Hypothalamus (tissue), 51 donors: ENCODE measurements around the gene LAMTOR5.
"Not testable (repeated sequence)": the region's sequence is repeated elsewhere in the genome, so short reads cannot be mapped to it uniquely, and the experiment has no call there.

Experiments
- DNase-seq, 51 donors: peaks; one replicate each; lab custom pipeline; 2025; lab: John Stamatoyannopoulos, UW

The LAMTOR5 gene

DNA sequence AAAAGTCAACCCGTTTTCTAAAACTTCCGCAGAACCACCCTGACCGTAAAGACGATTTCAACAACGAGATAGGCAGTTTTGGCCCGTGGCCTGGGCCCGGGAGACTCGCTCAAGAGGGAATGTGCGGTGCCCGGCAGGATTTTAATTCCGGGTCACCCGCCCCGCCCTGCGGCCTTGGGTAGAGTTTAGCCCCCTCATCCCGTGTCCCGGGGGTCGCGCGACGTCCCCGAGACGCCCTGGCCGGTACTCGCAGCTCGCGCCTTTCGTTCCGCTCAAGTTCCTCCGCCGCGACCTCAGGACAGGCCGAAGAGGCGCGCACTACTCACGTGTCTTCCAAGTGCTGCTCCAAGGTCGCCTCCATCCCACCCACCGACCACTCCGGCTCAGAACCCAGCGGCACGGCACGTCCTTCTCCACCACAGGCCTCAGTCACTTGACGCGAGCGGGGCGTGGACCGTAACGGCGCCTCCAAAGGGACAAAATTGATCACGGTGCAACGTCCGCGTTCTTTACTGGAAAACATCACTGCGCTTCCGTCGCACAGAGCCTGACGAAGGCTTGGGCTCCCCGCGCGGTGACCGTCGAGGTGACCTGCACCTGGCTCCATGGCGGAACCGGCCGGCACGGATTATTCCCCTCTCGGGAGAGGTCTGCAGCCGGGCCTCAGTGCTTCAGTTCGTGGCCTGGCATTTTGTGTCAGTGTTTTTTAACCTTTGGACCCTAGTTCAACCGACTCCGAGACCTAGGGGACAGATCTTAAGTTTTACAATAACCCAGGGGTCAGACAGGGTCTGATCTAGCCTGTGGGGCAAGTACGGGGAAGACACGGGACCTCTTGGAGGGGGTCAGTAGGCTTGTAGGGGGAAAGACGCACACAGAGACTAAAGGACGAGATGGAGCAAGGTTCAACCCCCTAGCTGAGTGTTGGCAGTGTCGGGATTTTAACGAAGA is at the start of gene LAMTOR5:
LAMTOR5 (minus strand) TSS at position 435 of the 951 bp plus-strand sequence; CDS start at position 361, 74 bp downstream.
- DNase-seq, result peak; percentile 63 to 95 (median 85)

DNA sequence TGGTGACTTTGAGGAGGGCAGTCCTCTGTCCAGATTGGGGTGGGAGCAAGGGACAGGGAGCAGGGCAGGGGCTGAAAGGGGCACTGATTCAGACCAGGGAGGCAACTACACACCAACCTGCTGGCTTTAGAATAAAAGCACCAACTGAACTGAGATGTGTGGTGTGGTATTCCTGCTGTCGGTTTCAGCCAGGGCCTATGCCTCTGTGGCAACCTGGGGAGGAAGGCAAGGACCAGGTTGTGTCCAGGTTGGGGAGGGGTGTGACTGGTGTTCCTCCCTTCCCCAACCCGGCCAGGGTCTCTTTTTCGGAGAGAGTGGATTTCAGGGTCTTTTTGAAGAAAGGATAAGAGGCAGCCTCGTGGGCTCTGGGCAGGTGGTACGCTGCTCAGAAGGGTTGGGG is 49.7 kb upstream of the LAMTOR5 start:
- DNase-seq, result no peak

- DNase-seq, result no peak
Observed at GRCh38 chr1:110455151-110455550, 47.7 kb upstream of the LAMTOR5 start.

DNA sequence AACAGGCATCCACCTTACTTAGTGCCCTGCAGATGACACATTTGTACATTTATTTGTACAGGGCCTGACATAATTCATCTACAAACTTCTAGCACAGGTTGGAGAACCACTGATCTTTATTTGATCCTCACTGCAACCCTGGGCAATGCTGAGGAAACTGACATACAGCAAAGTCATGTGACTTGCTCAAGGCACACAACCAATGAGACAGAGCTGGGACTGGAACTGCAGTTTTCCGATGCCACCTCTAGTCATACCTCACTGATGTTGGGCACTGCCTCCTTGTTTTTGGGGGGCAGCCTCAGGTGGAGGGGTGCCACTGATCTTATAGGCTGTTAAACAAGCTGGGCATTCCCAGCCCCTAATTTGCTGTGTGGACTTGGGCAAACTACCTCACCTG is 46.8 kb upstream of the LAMTOR5 start:
- DNase-seq, result no peak

DNA sequence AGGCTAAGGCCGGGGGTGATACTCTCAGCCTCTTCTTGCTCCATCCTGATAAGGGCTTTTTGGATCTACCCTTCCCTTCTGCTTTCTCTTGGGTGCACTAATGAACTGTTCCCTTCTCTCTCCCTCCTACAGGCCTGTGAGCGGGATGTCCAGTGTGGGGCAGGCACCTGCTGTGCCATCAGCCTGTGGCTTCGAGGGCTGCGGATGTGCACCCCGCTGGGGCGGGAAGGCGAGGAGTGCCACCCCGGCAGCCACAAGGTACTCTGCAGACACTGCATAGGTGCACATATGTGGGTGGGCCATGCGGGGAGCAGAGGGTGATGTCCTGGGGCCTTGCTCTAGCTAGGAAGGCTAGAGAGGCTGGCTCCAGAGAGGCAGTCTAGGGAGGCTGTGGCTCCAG is 46.3 kb upstream of the LAMTOR5 start:
- DNase-seq, result no peak

DNA sequence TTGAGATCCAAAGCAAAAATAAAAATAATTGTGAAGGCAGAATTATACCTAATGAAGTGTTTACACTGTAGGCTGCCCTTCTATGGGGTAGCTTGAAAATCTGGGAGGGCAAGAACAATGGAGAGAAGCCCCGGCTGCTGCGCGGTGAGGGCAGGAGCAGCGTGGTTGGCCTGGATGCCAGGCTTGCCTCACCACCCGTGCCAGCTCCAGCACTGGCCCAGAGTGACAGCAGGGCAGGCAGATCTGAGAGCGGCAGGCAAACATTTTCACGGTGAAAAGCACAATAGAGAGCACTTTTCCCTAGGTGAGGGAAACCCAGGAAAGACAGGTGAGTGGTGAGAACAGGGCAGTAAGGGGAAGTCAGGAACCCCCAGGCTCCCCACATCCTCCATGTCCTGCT is 44.8 kb upstream of the LAMTOR5 start:
- peak in 7 of 51 donors; percentile 2 to 17 (median 5) for DNase-seq

DNA sequence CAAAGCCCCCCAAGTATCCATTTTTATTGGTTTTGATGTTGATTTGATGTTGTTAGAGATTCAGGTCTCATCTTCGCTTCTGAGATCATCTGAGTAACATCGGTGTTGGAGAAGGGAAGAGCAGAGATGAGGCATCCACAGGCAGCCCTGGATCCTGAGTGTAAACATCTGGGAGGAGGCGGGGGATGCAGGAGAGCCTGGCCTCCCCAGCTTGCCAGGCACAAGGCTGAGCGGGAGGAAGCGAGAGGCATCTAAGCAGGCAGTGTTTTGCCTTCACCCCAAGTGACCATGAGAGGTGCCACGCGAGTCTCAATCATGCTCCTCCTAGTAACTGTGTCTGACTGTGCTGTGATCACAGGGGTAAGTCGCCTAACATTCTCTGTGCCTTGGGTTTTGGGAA is 43.4 kb upstream of the LAMTOR5 start, which contains the start of gene PROK1:
PROK1 (plus strand) TSS at position 221 of the 400 bp plus-strand sequence; CDS start at position 289, 68 bp downstream.
- no peak for DNase-seq

DNA sequence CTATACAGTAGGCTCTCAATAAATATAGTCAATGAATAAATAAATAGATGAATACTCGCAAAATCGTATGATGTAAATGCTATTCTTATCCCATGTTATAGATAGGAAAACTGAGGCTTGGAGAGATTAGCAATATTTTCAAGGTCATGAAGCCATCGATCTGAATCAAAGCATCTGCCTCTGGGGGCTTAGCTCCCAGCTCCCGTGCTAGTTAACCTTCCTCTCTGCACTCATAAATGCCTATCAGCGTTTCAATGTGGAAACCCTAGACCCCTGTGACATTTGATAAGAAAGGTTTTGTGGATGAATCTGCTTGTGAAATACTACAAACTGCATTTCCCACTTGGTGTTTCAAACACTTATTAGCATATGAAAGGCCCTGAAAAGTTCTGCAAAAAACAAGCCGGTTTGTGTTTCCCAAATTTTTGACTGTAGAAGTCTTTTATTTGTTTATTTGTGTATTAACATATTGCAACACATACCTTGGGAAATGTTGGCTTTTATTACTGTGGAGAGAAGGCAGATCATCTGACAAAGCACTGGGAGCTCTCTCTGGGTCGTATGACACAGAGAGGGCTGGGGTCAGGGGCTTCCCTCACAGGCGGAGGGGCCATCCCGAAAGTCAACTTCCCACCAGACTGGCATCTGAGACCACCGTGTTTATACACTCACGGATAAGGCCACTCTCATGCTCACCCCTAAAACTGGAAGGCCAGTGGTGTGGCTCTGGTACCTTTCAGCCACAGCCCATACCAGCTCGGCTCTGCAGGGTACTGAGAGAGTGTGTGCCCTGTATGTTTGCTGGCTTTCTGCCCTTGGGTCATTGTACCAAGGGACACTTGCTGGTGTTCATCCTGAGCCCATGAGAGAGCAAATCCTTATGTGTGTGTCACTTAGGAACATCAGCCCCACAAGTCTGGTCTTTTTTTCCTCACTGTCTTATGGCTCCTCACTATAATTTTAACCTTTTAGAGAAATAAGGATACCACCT is 42.5 kb upstream of the LAMTOR5 start:
- DNase-seq, result no peak

GRCh38 chr1:110444561-110444960 is 37.1 kb upstream of the LAMTOR5 start:
- DNase-seq, result no peak

DNA sequence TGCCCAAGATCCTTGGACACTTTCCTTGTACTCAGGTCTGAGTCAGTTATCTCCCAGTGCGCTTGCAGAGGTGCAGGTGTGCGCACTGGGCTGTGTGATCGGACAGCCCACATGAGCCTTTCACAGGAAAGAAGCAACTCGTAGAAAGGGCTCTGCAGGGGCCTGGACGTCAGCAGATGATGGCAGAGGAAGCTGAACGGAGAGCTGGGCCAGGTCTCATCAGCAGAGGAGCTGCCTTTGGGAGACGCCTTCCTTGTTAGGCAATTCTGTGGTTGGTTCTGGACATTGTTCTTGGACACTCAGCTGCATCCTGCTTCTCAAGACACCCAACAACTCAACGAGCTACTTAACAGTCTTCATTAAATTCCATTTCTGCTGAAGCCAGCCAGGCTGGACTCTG is 36.0 kb upstream of the LAMTOR5 start:
- no peak for DNase-seq

DNA sequence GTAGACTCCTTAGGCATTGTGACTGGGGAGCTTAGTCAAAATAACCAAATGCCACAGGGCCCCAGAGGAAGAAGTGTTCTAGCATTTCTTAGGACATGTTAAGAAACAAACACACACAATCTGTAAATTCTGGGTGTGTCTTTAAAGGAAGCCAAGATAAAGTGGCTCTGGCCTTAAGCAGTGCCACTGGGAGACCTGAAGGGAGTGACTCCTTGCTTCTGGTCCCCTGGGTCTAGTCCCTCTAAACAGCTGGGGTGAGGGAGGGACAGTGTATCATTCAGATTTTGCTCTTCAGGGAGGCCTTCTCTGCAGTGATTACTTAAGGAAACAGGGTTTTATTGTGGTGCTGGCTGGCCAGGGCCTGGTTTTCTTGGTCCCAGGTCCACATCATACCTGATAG is 34.4 kb upstream of the LAMTOR5 start:
- no peak for DNase-seq

DNA sequence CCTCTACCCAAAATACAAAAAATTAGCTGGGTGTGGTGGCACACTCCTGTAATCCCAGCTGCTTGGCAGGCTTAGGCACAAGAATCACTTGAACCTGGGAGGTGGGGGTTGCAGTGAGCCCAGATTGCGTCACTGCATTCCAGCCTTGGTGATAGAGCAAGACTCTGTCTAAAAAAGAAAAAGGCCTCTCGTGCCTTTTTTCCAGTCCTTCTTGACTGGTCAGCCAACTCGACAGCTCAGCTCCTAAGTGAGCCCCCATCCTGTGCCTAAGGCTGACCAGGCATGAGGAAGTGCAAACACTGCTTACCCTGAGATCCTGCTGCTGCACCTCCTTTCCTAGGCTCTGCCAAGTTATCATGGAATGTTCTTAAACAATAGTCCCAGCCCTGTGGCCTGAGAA is 33.4 kb upstream of the LAMTOR5 start:
- no peak for DNase-seq

DNA sequence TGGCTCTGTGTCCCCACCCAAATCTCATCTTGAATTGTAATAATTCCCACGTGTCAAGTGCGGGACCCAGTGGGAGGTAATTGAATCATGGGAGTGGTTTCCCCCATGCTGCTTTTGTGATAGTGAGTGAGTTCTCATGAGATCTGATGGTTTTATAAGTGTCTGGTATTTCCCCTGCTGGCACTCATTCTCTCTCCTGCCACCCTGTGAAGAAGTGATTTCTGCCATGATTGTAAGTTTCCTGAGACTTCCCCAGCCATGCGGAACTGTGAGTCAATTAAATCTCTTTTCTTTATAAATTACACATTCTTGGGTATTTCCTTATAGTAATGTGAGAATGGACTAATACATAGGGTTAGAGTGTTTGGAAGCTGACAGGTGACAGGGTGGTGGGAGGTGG is 32.4 kb upstream of the LAMTOR5 start:
- not testable (repeated sequence) for DNase-seq

DNA sequence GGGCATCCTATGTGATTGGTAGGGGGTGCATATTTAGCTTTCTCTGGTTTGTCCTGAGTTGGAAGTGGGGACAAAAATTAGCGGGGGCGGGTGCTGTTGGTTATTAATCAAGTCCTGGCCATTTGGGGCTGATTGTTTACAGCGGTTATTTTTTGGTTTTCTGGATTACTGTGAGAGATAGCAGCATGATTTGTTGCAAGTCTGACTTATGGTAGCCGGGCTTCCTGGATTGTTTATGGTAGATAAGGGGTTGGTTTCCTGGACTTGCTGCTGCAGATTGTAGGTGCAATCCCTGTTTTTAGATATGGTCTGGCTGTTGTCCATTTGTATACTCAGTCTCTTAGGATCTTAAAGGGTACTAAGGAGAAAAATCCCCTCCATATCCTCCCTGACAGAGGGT is 31.4 kb upstream of the LAMTOR5 start:
- DNase-seq, result no peak

GRCh38 chr1:110437645-110438299 is 30.3 kb upstream of the LAMTOR5 start:
- not testable (repeated sequence) for DNase-seq

DNA sequence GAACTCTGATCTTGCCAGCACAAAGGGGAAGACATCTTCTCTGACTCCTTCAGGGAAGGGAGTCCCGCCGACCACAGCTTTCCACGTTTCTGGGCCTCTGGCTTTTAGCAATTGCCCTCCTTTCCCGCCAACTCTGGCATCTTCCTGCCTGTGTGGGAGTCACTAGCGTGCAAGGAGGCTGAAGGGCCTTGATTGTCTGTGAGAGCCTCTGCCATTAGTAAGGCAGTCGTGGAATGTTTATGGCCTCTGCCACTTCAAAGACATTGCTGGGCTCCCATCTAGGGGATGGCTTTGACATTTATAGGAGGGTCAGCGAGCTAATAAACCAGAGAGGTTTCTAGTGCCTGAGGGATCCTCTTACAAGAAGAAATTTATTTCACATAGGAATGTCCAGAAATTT is 29.1 kb upstream of the LAMTOR5 start:
- no peak for DNase-seq

DNA sequence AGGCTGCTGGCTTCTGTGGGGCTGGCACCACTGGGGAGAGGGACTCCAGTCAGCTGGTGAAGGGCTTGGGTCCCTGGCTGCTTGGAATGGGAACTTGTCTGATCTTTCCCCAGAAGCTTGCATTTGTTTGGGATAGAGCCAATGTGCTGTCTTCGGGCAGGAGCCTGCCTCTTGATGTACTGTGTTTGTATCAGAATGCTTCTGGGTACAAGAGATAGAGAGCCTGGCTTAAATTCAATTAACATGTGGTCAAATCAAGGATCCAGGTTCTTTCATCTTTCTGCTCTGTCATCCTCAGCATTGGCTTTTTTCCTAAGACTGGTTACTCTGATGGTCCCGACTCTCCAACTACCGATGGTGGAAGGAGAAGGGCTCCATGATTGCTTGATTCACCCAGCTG is 27.5 kb upstream of the LAMTOR5 start:
- no peak for DNase-seq

DNA sequence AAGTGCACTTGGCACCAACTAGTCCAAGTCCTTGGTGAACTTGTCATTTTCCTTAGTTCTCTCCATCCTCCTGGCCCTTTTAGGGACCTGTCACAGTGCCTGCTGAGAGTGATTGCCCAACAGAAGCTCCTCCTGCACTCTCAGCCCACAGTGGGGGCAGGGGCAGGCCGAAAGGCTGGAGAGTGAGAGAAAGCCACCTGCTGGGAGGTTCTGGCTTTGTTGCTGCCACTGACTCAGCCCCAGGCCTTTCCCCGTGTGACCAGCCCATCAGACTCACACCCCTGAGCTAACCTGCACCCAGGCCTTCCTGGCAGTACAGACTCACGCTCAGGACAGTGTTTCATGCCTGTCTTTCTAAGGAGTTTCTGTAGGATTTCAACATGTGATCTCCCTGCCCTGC is 26.3 kb upstream of the LAMTOR5 start:
- DNase-seq, result peak in 9 of 51 donors; percentile 7 to 66 (median 18)

GRCh38 chr1:110433213-110433612 is 25.7 kb upstream of the LAMTOR5 start:
- DNase-seq, result no peak

GRCh38 chr1:110430901-110431300 is 23.4 kb upstream of the LAMTOR5 start:
- DNase-seq, result no peak

DNA sequence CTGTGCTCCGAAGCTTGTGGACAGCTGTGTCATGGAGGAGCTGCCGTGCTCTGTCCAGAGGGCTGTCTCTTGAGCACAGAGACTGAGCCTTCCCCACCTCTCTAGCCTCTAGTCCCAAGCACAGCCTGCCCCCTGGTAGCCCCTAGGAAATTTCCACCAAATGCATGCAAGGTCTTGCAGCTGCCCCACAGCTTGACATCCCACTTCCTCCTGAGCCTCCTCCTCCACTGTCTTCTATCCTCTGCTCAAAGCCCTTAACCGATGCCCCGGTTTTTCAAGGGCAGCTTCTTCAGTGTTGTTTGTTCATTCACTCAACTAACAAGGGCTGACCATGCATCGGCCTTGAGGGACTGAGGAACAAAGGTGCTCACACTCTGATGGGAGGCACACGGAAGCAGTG is 22.9 kb upstream of the LAMTOR5 start:
- no peak for DNase-seq
